NOMO-1 treated with dmso at 0.1 percent for 144 hours (cell line): Measurements from ENCODE around the gene SLC16A5.
"Not testable (repeated sequence)": the region's sequence is repeated elsewhere in the genome, so short reads cannot be mapped to it uniquely, and the experiment has no call there.

Experiments used
- DNase-seq: peaks from one replicate; lab custom pipeline; 2025; ENCODE audit not compliant: unreplicated experiment; lab: John Stamatoyannopoulos, UW

Gene SLC16A5, protein sequence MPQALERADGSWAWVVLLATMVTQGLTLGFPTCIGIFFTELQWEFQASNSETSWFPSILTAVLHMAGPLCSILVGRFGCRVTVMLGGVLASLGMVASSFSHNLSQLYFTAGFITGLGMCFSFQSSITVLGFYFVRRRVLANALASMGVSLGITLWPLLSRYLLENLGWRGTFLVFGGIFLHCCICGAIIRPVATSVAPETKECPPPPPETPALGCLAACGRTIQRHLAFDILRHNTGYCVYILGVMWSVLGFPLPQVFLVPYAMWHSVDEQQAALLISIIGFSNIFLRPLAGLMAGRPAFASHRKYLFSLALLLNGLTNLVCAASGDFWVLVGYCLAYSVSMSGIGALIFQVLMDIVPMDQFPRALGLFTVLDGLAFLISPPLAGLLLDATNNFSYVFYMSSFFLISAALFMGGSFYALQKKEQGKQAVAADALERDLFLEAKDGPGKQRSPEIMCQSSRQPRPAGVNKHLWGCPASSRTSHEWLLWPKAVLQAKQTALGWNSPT

DNA sequence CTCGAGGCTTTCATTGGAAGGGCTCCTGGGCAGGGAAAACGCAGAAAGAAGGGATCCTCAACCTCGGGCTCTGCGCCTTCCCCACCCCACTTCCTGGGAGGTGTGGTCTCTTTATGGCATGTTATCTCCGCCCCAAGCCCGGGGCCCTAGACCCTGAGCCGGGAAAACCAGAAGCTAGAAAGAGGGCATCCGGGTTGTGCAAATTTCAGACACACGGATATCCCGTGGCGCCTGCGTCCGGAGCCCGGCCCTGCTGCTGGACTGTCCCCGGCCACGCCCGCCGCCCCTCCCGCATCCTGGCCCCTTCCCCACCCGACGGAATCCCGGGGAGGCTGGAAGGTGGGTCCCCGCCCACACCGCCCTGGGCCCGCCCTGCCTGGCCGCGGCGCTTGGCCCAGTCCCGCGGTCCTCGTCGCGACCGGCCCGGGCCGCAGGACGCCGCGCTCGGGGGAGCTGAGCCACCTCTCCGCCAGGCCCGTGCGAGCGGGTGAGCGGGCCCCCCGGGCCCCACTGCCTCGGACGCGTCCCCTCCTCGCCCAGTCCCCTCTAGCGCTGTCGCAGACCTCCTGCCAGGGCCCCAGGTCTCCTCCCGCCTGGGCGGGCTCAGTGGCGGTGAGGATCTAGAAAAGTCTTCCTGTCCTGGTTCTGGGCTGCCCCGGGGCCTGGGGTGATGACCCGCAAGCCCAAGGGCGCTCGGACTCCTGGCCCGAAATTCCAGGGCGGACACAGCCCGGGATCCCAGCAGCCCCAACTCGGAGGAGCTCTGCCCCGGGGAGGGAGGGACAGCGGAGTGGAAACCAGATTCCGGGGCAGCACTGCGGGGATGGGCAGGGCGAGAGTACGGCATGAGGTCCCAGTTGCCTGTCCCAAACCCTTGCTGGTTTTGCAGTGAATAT lies at the start of gene SLC16A5:
Gene SLC16A5 (plus strand): TSS at position 397 of the 896 bp plus-strand sequence. CDS start 5,683 bp downstream, outside the sequence.
- DNase-seq = peak; percentile 78

DNA sequence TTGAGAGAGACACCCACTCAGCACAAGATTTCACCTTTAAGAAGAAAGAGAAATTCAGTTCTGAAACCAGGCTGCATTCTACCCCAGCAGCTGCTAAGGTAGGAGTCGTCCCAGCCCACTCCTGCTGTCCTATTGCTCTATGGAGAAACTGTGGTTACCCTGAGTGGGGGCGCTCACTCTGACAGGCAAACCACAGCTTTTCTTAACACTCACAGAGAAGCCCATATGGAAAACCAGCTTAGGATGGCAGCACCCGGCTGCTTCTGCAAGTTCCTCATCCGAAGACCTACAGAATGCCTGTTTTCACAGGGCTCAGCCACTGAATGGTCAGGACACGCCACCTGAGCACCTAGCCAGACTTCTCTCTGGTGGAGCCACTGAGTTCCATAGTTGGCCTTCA lies 48.5 kb upstream of the SLC16A5 start:
- DNase-seq = no peak

DNA sequence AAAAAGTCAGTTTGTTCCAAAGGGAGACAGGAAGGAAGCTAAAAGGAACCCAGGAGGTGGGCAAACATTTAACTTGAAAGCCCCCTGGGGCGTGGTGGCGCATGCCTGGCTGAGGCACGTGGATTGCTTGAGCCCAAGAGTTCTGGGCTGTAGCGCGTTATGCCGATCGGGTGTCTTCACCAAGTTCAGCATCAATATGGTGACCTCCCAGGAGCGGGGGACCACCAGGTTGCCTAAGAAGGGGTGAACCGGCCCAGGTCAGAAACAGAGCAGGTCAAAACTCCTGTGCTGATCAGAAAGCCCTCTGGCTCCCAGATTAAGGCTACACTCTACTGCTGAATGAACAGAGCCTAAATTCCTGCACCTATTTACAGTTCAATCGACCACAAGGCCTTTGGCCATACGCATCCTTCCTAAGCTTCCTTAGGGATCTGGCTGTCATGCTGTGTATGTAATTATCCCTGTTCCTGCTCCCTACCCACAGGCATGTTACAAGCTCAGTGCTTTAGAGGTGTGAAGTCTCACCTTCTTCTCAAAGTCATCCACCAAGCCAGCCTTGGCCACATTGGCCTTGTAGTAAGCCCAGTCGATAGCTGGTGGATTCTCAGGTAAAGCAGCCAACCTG lies 46.0 kb upstream of the SLC16A5 start:
- DNase-seq = no peak

DNA sequence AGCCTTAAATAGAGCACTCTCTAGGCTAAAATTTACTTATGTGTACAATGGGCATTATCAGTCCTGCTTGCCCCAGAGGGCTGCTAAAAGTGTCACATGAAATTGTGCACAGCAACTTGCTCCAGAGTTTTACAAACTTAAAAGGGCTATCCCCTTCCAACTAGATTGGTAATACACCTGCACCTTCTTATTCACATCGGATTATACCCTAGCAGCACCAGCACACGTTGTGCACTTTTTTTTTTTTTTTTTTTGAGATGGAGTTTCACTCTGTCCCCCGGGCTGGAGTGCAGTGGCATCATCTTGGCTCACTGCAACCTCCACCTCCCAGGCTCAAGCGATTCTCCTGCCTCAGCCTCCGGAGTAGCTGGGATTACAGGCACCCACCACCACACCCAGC lies 44.0 kb upstream of the SLC16A5 start:
- not testable (repeated sequence) for DNase-seq

DNA sequence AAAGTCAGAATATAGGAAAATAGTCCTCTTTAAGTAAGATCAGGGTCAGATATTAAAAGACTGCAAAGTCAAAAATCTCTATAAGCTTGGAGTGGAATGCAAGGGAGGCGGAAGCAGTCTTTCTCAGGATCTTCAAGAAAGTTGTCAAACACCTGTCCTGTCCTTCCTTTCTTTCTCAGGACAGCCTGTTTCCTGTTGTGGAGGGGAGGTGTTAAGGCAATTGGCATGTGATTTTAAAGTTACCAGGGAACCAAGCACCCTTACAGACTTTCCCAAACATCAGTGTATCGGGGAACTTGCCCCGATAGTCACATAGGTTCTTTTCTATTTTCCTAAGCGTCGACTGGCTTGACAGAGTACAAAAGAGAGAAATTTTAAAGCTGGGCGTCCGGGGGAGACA lies 43.0 kb upstream of the SLC16A5 start:
- DNase-seq = no peak

DNA sequence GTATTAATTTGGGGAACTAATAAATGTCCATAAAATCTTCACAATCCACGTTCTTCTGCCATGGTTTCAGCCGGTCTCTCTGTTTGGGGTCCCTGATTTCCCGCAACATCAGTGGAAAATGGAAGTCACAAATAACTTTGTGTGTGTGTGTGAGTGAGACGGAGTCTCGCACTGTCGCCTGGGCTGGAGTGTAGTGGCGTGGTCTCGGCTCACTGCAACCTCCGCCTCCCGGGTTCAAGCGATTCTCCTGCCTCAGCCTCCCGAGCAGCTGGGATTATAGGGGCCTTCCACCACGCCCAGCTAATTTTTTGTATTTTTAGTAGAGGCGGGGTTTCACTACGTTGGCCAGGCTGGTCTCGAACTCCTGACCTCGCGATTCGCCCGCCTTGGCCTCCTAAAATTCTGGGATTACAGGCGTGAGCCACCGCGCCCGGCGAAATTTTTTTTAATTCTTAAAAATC lies 41.8 kb upstream of the SLC16A5 start:
- not testable (repeated sequence) for DNase-seq

DNA sequence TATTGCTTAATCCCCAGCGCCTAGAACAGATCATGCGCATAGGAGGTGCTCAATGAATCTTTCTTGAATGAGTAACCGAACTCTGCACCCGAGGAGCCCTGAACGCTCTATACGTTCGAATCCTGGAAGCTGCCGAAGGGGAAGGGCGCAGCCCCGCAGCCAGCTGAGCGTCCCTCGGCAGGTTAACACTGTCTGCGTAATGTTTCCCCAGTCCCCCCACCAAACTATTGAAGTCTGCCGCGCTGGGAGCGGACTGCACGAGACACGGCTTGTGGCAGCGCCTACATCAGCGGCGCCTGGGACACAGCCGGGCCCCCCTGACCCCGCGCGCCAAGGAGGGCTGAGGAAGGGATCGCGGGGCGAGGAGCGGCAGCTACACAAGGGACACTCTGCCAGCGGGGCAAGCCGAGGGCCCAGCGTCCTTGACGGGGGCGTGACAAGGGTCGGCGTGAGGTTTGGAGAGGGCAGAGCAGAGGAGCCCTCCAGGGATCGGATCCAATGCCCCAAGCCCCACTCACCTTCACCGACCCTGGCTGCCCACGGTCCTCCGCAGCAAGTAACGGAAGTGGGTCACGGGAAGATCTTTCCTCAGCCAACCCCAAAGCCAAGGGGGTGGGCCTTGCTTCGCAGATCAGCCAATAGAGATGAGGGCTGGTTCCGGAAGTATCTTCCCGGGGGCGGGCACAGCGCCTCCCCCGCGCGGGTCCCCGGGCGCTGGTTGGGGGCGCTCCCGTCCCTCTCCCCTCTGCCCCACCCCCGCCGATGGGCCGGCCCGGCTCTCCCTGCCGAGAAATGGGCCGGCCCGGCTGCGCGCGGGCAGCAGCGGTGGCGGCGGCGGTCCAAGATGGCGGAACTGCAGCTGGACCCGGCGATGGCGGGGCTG lies 41.1 kb upstream of the SLC16A5 start, which contains the start of the genes ATP5PD and KCTD2:
Gene ATP5PD (minus strand): TSS at position 563 of the 883 bp plus-strand sequence. CDS start 4,319 bp downstream, outside the sequence.
Gene KCTD2 (plus strand): TSS at position 819 of the 883 bp plus-strand sequence. CDS start 26 bp downstream, at position 845.
- peak; percentile 95 for DNase-seq

DNA sequence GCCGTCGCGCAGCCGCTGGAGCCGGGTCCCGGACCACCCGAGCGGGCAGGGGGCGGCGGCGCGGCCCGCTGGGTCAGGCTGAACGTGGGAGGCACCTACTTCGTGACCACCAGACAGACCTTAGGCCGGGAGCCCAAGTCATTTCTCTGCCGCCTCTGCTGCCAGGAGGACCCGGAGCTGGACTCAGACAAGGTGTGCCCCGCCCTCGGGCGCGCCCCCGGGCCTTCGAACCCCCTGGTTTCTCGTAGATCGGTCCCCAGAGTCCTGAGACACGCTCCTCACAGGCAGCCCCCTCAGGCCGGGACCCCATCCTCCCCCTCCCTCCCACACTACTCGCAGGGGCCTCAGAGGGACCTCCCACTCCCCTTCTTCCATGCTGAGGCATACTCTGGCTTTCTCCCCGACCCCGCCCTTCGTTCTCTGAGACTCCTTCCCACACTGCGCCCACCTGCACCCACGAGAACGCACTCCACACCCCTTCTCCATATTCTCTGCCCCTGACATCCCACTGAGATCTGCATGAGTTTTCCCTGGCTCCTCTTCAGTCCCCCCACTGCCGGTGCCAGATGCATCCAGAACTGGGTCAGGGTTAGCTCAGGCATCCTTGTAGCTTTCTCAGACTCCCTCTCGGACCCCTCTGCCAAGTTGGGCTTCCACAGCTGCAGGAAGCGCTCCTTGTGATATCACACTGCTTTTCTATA lies 40.2 kb upstream of the SLC16A5 start:
- DNase-seq = no peak

DNA sequence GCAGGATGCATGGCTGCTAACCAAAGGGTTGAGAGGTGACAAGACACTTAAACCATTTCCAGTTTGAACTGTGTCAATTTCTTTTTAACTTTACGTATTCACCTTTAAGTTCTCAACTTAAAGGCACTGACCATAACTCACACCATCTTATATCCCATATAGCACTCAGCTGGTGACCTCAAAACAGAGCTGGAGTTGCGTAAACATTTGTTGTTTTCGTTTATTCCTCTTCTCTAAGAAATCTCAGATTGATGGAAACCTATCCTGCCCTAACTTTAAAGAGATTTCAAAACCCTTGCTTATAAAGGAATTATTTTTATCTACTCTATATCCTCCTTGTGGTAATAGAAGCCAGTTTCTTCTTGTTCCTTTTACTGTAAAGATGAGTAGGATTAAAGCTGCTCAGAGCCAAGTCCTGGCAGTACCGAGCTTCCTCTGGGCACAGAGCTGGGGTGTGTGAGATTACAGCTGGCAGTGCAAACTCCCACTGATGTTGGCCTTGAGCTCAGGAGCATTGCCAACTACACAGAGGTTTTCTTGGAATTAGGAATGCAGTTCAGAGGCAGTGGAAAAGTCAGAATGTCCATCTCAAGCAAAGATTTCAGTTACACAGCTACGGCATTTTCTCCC lies 39.4 kb upstream of the SLC16A5 start:
- no peak for DNase-seq

DNA sequence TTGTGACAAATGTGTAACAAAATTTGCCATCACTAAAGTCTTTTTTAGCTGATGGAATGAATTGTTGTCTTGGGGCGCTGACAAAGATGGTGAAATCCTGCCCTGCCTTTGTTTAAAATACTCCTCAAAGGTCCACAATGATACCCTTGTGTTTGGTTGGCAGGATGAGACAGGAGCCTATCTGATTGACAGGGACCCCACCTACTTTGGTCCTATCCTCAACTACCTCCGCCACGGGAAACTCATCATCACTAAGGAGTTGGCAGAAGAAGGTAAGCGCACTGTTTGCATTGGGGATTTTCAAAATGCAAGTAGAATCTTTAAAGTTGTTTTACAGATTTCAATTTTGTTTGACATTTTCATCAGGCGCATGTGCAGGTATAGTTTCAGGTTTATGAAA lies 38.7 kb upstream of the SLC16A5 start:
- no peak for DNase-seq

DNA sequence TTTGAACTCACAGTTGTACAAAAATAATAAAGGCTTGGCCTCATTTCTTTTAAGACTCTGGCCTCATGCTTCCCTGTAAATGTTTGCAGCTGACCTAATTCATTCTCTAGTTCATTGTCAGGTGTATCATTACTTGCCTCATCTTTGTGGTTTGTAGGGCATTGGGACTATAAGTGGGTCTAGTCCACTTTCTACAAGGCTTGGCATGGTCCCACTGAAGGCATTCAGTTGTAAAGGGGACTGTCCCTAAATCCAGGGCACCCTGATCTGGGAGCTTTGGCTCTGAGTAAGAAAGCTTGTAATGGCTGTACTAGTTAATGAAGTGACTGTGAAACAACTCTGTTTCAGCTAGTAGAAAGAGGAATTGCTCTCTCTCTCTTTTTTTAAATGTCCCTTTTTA lies 38.0 kb upstream of the SLC16A5 start:
- DNase-seq = no peak

DNA sequence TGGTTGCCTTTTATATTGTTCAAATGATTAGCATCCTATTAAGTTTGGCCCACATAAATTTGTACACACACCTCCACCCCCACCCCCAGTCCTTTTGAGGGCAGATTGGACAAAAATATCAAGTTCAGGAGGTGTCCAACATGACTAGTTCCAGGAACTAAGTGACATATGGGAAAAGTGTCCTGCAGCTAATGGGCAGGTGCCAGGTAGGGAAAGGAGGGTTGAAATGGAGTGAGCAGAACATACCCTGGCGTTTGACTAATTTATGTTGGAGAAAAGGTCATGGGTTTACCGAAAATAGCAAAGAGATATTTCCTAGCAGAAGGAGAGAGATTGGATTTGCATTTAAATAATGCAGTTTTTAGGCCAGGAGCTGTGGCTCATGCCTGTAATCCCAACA lies 35.8 kb upstream of the SLC16A5 start:
- DNase-seq = no peak

DNA sequence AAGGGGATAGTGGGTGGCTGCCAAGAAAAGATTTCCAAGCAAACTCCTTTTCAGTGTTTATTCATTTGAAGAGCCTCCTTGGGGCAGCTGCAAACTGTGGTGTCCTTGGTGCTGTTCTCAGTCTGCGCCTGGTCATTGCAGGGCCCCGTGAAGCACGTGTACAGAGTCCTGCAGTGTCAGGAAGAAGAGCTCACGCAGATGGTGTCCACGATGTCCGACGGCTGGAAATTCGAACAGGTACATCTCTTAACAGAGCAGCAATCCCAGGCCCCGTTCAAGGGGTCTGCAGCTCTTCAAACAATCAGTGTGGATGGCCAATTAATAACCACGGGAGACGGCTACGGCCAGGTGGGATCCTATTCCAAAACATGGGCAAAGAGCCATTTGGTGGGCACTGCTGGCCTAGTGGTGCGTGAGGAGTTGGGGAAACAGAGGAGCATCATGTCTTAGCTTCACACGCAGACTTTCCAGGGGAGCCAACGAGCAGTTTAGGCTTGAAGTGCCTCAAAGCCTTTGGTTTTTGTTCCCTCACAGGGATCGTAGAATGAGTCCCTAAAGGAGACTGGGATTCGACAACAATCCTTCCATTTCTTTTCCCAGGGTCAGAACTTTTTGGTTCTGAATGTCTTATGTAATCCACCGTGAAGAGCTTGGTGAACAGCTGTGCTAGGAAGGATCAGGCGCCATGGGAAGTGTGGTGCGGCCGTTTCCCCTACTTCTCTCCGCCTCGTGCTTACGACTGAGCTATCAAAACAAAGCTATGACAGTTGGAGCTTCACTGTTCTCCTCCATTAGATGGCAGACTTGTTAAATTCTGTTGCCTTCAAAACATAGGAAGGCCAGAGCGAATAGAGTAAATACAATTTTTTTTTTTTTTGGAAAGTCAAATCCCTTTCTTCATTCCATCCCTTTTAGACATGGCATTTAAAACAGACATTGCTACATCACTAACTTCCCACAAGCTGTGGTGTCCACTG lies 28.1 kb upstream of the SLC16A5 start:
- peak; percentile 16 for DNase-seq

DNA sequence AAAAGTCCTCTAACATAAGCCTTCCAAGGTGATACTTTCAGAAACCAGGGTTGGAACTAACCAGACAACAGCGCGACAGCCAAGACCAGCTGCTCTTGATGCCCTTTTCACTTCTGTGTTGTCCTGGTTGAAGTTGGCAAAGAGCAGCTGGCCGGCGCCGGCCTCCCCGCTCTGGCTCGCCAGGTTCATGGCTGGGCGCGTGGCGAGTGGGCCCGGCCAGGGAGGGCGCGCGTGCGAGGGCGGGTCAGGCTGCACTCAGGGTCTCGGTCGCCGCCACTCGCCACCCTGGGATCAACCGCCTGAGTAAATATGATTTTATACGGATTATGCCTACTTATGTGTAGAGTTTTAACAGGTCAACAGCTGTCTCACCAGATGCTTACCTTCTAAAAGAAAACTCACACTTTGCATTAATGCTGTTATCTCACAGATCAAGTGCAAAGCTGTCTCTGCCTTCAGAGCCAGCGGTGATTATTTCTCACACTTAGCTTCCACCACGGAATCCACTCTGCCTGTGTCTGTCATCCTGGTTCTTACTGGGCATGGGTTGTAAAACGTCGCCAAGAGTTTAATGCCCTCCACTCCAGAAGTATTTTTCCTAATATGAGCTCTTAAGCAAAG lies 27.2 kb upstream of the SLC16A5 start:
- no peak for DNase-seq

DNA sequence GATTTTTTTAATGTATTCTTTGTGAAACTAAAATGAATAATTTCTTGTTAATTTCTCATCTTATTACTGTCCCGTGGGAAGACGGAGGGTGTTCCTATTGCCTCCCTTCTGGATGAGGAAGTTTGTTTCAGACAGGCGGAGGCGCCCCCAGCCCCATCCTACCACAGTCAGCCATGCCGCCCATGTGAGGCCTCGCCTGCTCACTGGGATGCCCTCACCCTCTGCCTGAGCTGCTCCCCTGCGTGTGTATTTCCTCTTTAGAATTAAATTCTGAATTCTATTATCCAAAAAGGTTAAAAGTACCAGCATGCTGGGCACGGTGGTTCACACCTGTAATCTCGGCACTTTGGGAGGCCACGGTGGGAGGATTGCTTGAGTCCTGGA lies 26.7 kb upstream of the SLC16A5 start:
- no peak for DNase-seq

DNA sequence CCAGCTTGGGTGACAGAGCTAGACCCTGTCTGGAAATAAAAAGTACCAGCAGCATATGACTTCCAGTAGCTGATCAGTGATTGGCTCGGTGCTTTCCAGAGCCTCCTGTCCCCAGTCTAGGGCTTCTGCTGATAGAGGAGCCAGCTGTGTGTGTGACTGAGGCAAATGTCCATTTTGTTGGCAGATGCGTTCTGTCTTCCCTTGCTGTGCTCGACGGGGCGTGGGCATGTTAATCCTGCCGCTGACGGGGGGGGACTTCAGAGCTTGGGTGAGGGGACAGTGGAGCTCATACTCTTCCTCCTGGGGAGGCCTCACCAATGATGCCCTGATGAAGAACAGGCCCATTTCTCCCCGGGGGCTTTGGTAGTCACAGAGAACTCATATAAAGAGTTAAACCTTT lies 26.1 kb upstream of the SLC16A5 start:
- DNase-seq = no peak

DNA sequence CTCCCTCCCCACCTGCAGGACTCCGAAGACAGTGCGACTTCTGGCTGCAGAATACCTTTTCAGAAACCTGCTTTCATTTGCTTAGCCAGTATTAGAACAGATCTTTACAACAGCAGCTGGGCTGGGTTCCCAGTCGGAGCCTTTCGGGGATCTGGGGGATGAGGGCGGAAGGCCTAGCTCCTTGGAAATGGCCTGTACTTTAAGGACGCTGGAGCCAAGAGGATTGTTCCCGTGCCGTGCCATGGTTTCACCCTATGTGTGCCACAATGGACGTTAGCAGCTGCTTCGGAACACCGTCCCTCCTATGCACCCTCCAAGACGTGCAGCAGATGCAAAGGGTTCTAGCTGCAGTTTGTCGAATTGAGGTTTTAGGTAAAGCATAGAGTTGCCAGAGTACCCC lies 24.6 kb upstream of the SLC16A5 start:
- DNase-seq = no peak
